ENCODE measurements around the gene ZCCHC14. TPM values are rescaled to one million over a fixed set of nuclear protein-coding genes. Genes with fewer than 3 reads are reported as not detected.

ZCCHC14 gene
- total RNA-seq, 2 experiments from 2014 or later: 8.7 to 10.6 TPM

- CTCF ChIA-PET: no interaction called here
- POLR2A ChIA-PET: no interaction called here
- DNase-seq: no peak
- H3K9me3 Mint-ChIP-seq: no peaks in the 10 kb centered on the region
- H3K27me3 Mint-ChIP-seq: no peaks in the 10 kb centered on the region
- peaks cover 46% of the 10 kb centered on the region for H3K4me1 Mint-ChIP-seq (ENCODE audit: low read depth)
- no peak overlapping the region for H3K4me3 Mint-ChIP-seq
- no peak overlapping the region for H3K27ac Mint-ChIP-seq
- intact Hi-C loops (cut with micrococcal nuclease): no loop called here
- H3K36me3 Mint-ChIP-seq: no peaks in the 10 kb centered on the region
Measured at GRCh38 chr16:87466975-87467501, 25.8 kb downstream of the ZCCHC14 start.

GRCh38 chr16:87465879-87466278, 26.9 kb downstream of the ZCCHC14 start:
- intact Hi-C loops (cut with micrococcal nuclease): loop anchor here (2.0 kb wide), 1 partner anchor 29 kb away; no protein-coding TSS in a partner anchor
- Mint-ChIP-seq H3K4me3 (no peak overlapping the region), H3K9me3 (no peaks in the 10 kb centered on the region), H3K36me3 (no peaks in the 10 kb centered on the region), H3K27ac (no peak overlapping the region), H3K27me3 (no peaks in the 10 kb centered on the region), H3K4me1 (ENCODE audit: low read depth) (peaks cover 49% of the 10 kb centered on the region)
- POLR2A ChIA-PET: interaction anchor here (1.4 kb wide), 1 partner anchor 82 kb away, joined by 3 read pairs; the partner anchor contains the start of gene FBXO31
- DNase-seq: no peak
- CTCF ChIA-PET: interaction anchor here (0.7 to 1.7 kb wide), 2 partner anchors 170 to 187 kb away, joined by 4 to 7 read pairs; no protein-coding TSS in a partner anchor

GRCh38 chr16:87465306-87465705, 27.5 kb downstream of the ZCCHC14 start:
- POLR2A ChIA-PET: interaction anchor here (1.3 to 2.0 kb wide), 5 partner anchors 10 to 82 kb away, joined by 3 to 9 read pairs (median 4); partner anchors contain the start of genes FBXO31 and ZCCHC14
- peak overlapping the region; percentile 91 for H3K27ac Mint-ChIP-seq

GRCh38 chr16:87464691-87465300, 28.0 kb downstream of the ZCCHC14 start:
- Mint-ChIP-seq H3K9me3 (no peaks in the 10 kb centered on the region), H3K36me3 (peaks cover 2% of the 10 kb centered on the region), H3K4me1 (ENCODE audit: low read depth) (peaks cover 47% of the 10 kb centered on the region), H3K27me3 (no peaks in the 10 kb centered on the region), H3K4me3 (peak overlapping the region; percentile 68), H3K27ac (peak overlapping the region; percentile 91)
- CTCF ChIA-PET: interaction anchor here (0.8 to 1.7 kb wide), 3 partner anchors 170 to 171 kb away, joined by 3 to 7 read pairs (median 3); no protein-coding TSS in a partner anchor
- POLR2A ChIA-PET: interaction anchor here (1.3 to 2.1 kb wide), 6 partner anchors 11 to 81 kb away, joined by 3 to 9 read pairs (median 4); partner anchors contain the start of genes FBXO31 and ZCCHC14
- intact Hi-C loops (cut with micrococcal nuclease): loop anchor here (1.0 to 2.0 kb wide), 2 partner anchors 26 to 28 kb away; no protein-coding TSS in a partner anchor
- DNase-seq: peak; percentile 77

More at GRCh38 chr16:87465306-87465705, 27.5 kb downstream of the ZCCHC14 start:
- H3K9me3 Mint-ChIP-seq: no peaks in the 10 kb centered on the region
- H3K27me3 Mint-ChIP-seq: no peaks in the 10 kb centered on the region
- CTCF ChIA-PET: interaction anchor here (0.7 to 1.7 kb wide), 3 partner anchors 170 to 186 kb away, joined by 3 to 7 read pairs (median 4); no protein-coding TSS in a partner anchor
- H3K4me3 Mint-ChIP-seq: peak overlapping the region; percentile 68
- intact Hi-C loops (cut with micrococcal nuclease): loop anchor here (2.0 kb wide), 1 partner anchor 29 kb away; no protein-coding TSS in a partner anchor
- H3K36me3 Mint-ChIP-seq: no peaks in the 10 kb centered on the region
- H3K4me1 Mint-ChIP-seq (ENCODE audit: low read depth): peaks cover 47% of the 10 kb centered on the region
- peak; percentile 60 for DNase-seq

- Mint-ChIP-seq H3K27ac (peak overlapping the region; percentile 91), H3K4me3 (peak overlapping the region; percentile 68), H3K36me3 (peaks cover 2% of the 10 kb centered on the region), H3K4me1 (ENCODE audit: low read depth) (peaks cover 47% of the 10 kb centered on the region), H3K9me3 (no peaks in the 10 kb centered on the region), H3K27me3 (no peaks in the 10 kb centered on the region)
- ChIA-PET POLR2A (interaction anchor here (1.3 to 2.1 kb wide), 6 partner anchors 12 to 81 kb away, joined by 3 to 9 read pairs (median 4); partner anchors contain the start of genes FBXO31 and ZCCHC14), CTCF (interaction anchor here (0.8 to 1.0 kb wide), 3 partner anchors 10 to 172 kb away, joined by 3 read pairs; no protein-coding TSS in a partner anchor)
- DNase-seq: peak; percentile 74
- intact Hi-C loops (cut with micrococcal nuclease): loop anchor here (1.0 to 2.0 kb wide), 2 partner anchors 26 to 27 kb away; no protein-coding TSS in a partner anchor
Measured at GRCh38 chr16:87463722-87464690, 28.8 kb downstream of the ZCCHC14 start.

- Mint-ChIP-seq H3K4me3 (no peak overlapping the region), H3K27me3 (no peaks in the 10 kb centered on the region), H3K27ac (no peak overlapping the region), H3K4me1 (ENCODE audit: low read depth) (peaks cover 62% of the 10 kb centered on the region), H3K36me3 (peaks cover 6% of the 10 kb centered on the region), H3K9me3 (no peaks in the 10 kb centered on the region)
- intact Hi-C loops (cut with micrococcal nuclease): no loop called here
- ChIA-PET CTCF (interaction anchor here (1.7 to 2.1 kb wide), 2 partner anchors 66 to 174 kb away, joined by 4 to 9 read pairs; no protein-coding TSS in a partner anchor), POLR2A (no interaction called here)
- DNase-seq: peak; percentile 57
Measured at GRCh38 chr16:87461466-87461991, 31.3 kb downstream of the ZCCHC14 start.

- no peak overlapping the region for H3K4me3 Mint-ChIP-seq
- no peaks in the 10 kb centered on the region for H3K27me3 Mint-ChIP-seq
- peaks cover 6% of the 10 kb centered on the region for H3K36me3 Mint-ChIP-seq
- CTCF ChIA-PET: interaction anchor here (1.0 to 2.1 kb wide), 3 partner anchors 11 to 175 kb away, joined by 3 to 9 read pairs (median 4); no protein-coding TSS in a partner anchor
- H3K4me1 Mint-ChIP-seq (ENCODE audit: low read depth): peaks cover 57% of the 10 kb centered on the region
- POLR2A ChIA-PET: interaction anchor here (0.6 to 0.7 kb wide), 2 partner anchors 36 to 263 kb away, joined by 3 to 5 read pairs; no protein-coding TSS in a partner anchor
- no peaks in the 10 kb centered on the region for H3K9me3 Mint-ChIP-seq
- intact Hi-C loops (cut with micrococcal nuclease): no loop called here
- H3K27ac Mint-ChIP-seq: no peak overlapping the region
- no peak for DNase-seq
Measured at GRCh38 chr16:87460936-87461335, 31.9 kb downstream of the ZCCHC14 start.

- ChIA-PET CTCF (interaction anchor here (0.7 to 2.1 kb wide), 3 partner anchors 176 to 1552 kb away, joined by 3 to 9 read pairs (median 4); partner anchors contain the start of gene KLHDC4), POLR2A (no interaction called here)
- peaks cover 6% of the 10 kb centered on the region for H3K36me3 Mint-ChIP-seq
- DNase-seq: no peak
- peaks cover 47% of the 10 kb centered on the region for H3K4me1 Mint-ChIP-seq (ENCODE audit: low read depth)
- H3K4me3 Mint-ChIP-seq: no peak overlapping the region
- intact Hi-C loops (cut with micrococcal nuclease): loop anchor here (5.0 kb wide), 1 partner anchor 68 kb away; the partner anchor contains the start of gene MAP1LC3B
- no peaks in the 10 kb centered on the region for H3K9me3 Mint-ChIP-seq
- no peaks in the 10 kb centered on the region for H3K27me3 Mint-ChIP-seq
- H3K27ac Mint-ChIP-seq: no peak overlapping the region
Measured at GRCh38 chr16:87459833-87460232, 33.0 kb downstream of the ZCCHC14 start.

- H3K27me3 Mint-ChIP-seq: no peaks in the 10 kb centered on the region
- POLR2A ChIA-PET: no interaction called here
Measured at GRCh38 chr16:87459027-87459426, 33.8 kb downstream of the ZCCHC14 start.

GRCh38 chr16:87458424-87458915, 34.4 kb downstream of the ZCCHC14 start:
- intact Hi-C loops (cut with micrococcal nuclease): loop anchor here (5.0 kb wide), 1 partner anchor 66 kb away; the partner anchor contains the start of gene MAP1LC3B
- H3K4me3 Mint-ChIP-seq: no peak overlapping the region
- peaks cover 13% of the 10 kb centered on the region for H3K36me3 Mint-ChIP-seq
- H3K9me3 Mint-ChIP-seq: no peaks in the 10 kb centered on the region
- peak overlapping the region; percentile 38 for H3K27ac Mint-ChIP-seq
- ChIA-PET POLR2A (interaction anchor here (1.4 kb wide), 1 partner anchor 27 kb away, joined by 8 read pairs; no protein-coding TSS in a partner anchor), CTCF (no interaction called here)
- peaks cover 34% of the 10 kb centered on the region for H3K4me1 Mint-ChIP-seq (ENCODE audit: low read depth)
- DNase-seq: no peak
- H3K27me3 Mint-ChIP-seq: no peaks in the 10 kb centered on the region

More at GRCh38 chr16:87459027-87459426, 33.8 kb downstream of the ZCCHC14 start:
- H3K4me1 Mint-ChIP-seq (ENCODE audit: low read depth): peaks cover 39% of the 10 kb centered on the region
- H3K9me3 Mint-ChIP-seq: no peaks in the 10 kb centered on the region
- DNase-seq: no peak
- peaks cover 13% of the 10 kb centered on the region for H3K36me3 Mint-ChIP-seq
- H3K4me3 Mint-ChIP-seq: no peak overlapping the region
- CTCF ChIA-PET: interaction anchor here (0.7 kb wide), 1 partner anchor 307 kb away, joined by 4 read pairs; the partner anchor contains the start of gene KLHDC4
- intact Hi-C loops (cut with micrococcal nuclease): loop anchor here (5.0 kb wide), 1 partner anchor 67 kb away; the partner anchor contains the start of gene MAP1LC3B
- H3K27ac Mint-ChIP-seq: no peak overlapping the region

Measured in activated CD4-positive, alpha-beta memory T cell treated with anti-CD3 and anti-CD28 coated beads for 36 hours (primary cell).